Measurements from ENCODE around the gene GZMB.

GRCh38 chr14:24673534-24674203 is 39.7 kb upstream of the GZMB start:
- TF ChIP-seq CTCF (IDR thresholded peaks at IDR 0.05; ENCODE audit: low read length) (no peak), EZH2 (IDR thresholded peaks at IDR 0.05; ENCODE audit: borderline replicate concordance, low read length) (no peak)

All from OCI-LY1 (cell line).